ENCODE measurements around the gene NRN1.

NRN1 gene

DNA sequence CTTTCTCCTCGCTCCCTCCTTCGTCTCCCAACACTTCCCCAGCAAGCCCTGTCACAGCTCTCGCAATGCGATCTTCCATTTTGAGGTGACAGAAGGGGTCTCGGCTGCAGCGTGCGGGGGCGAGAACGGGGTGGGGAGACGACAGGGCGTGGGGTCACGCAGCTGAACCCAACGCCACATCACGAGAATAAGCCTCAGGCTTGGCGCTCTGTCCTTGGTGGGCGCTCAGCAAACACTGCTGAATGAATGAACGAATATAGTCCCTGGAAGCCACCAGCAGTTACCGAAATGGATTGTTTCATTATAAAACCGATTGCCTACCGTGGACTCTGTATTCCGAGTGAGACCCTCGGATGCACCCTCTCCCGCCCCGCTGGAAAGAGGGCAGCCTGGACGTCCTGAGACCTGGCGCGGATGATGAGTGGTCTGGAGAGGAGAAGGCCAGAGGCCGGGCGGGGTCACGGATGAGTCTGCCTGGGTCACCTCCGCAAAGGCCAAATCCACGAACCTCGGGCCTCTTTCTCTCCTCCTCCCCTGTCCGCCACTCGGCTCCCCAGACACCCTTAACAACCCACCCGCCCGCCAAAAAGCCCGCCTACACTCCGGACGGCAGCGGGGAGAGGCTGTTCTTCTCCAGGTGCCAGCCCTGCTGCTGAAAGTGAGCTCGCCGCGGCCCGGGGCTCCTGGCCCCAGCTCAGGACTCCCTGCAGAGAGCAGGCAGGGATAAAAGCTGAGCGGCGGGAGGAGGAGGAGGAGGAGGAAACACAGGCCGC, 3.7 kb downstream of the NRN1 start:
- intact Hi-C loops (cut with DNase I), result loop anchor here (5.0 kb wide), 1 partner anchor 544 kb away; no protein-coding TSS in a partner anchor
- peak in 5 of 10 donors; percentile 42 to 91 (median 66) for DNase-seq

- intact Hi-C loops (cut with DNase I), result loop anchor here (5.0 kb wide), 1 partner anchor 545 kb away; no protein-coding TSS in a partner anchor
- peak in 4 of 10 donors; percentile 18 to 82 (median 72) for DNase-seq
These were observed 4.5 kb downstream of the NRN1 start for GRCh38 chr6:6002005-6002847.

- no peak for DNase-seq
- intact Hi-C loops (cut with DNase I), result loop anchor here (5.0 kb wide), 1 partner anchor 546 kb away; no protein-coding TSS in a partner anchor
These were observed 5.3 kb downstream of the NRN1 start for GRCh38 chr6:6001443-6001842.

- intact Hi-C loops (cut with DNase I), result loop anchor here (5.0 kb wide), 1 partner anchor 547 kb away; no protein-coding TSS in a partner anchor
- peak in 3 of 10 donors; percentile 3 to 78 (median 72) for DNase-seq
These were observed 6.8 kb downstream of the NRN1 start for GRCh38 chr6:5999688-6000608.

DNA sequence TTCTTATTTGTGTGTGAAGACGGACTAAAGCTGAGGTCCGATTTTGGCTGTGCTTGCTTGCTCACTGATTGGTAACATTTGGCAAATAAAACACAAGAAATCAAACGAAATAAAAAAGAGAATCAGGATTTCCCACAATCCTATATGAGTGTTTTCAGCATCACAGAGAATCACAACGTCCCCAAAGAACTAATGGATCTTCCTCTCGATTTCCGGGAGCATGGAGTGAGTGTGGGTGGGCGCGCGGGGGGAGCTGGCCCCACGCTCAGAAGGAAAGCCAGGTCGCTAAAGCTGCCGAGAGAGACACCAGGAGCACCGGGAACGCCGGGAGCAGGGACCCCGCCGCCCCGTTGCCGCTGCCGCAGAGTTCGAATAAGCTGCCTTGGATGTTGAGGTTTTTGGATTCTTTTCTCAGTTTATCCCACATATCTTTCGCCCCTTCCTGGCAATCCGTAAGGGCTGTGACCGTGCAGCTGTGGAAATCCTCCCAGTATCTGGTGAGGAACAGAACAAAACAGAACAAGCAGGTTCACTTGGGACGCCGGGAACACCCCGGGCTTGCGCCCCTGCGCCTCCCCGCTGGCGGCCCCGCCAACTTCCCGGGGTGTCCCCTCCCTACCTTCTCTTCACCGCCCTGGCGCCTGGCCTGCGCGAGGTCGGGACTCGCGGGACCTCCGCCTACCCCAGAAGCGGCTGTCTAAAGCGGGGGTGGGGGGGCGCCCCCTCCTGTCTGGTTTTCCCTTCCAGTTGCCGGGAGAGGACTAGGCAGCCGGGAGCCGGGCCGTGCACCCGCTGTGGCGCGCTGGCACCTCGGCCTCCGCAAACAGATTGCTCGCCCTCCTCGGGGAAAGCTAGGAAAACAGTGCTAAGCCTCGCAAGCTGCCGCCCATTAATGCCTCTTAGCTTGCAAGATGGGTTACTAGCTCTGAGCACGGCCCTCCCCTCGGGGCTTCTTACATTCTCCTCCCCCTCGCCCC, 7.7 kb downstream of the NRN1 start:
- intact Hi-C loops (cut with DNase I), result no loop called here
- DNase-seq, result peak in 6 of 10 donors; percentile 24 to 90 (median 67)

DNA sequence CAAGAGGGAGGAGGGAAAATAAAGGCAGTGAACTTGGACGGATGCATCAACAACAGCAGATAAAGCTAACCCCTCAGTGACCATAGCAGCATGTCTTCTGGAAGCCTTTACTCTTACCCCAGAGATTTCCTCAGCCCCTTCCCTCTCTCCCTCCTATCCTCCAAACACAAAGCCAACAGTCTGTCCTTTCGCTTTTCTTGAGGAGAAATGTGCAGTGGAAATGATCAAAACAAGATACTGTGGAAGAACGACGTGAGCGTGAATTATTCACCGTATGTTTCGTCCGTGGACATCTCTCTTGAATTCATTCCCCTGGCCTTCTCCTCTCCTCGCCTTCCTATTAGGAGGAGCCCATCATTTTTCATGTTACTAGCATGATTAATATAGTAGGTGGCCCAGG, 8.5 kb downstream of the NRN1 start:
- no peak for DNase-seq
- intact Hi-C loops (cut with DNase I), result no loop called here

DNA sequence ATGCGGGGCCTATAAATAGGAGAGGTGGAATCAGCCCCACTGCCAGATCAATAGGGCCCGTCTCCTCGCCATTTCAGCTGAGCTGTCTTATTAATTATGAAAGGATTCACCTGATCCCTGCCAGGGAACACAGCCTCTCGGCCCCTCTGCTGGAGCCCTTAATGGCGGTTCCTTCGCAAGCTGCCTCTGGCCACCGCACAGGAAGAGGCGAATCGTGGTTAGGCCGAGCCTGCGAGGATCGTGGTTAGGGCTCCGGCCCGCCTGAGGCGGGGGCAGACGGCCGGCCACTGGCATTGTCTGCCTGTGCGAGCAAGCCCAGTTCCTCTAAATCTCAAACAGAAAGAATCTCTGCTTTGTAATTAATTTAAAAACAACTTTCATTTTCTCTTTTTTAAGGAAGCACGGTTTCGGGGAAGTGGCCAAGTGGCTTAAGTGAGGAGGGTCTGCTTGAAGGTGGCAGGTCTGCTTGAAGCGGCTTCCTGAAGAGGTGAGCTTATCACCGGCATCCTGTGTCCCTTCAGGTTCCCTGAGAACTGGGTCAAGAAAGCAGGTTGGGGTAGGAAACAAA, 9.2 kb downstream of the NRN1 start:
- intact Hi-C loops (cut with DNase I), result no loop called here
- peak in 4 of 10 donors; percentile 4 to 84 (median 70) for DNase-seq

- peak in 4 of 10 donors; percentile 38 to 92 (median 66) for DNase-seq
- intact Hi-C loops (cut with DNase I), result no loop called here
These were observed 9.9 kb downstream of the NRN1 start for GRCh38 chr6:5996714-5997419.

DNA sequence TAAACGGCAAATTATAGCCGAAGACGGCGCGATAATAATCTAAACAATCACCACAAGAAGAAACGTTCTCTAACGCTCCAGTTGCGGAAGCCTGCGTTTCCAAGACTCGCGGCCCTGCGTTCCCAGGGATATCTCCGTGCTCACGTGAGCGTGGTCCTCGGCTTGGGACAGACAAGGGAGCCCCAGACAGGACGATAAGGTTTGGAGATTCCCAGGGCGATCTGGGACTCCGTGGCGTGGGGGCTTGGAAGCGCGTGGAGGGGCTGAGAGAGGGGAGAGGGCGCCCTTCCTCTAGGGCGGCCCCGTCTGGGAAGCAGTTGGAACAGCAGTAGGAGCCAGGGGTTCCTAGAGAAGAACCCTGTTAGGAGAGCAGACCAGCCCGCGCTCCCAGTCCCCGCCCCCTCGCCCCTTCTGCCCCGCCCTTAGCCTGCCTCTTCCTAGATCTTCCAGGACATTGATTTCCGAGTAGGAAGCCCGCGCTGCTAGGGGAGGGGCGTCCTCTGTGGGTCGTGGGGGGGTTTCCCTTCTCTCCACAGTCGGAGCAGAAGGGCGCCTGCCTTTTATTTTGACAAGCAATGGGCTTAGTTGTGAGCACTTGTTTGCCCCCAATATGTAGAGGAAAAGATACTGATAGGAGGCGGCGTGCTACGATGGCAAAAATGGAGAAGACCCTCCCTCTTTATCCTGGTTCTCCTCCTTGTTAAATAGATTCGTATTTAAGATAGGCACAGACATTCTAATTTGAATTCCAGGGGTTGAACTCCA, 10.6 kb downstream of the NRN1 start:
- DNase-seq, result peak in 6 of 10 donors; percentile 29 to 91 (median 72)
- intact Hi-C loops (cut with DNase I), result no loop called here

GRCh38 chr6:5995658-5995948, 11.1 kb downstream of the NRN1 start:
- no peak for DNase-seq
- intact Hi-C loops (cut with DNase I), result no loop called here

GRCh38 chr6:5994999-5995657, 11.6 kb downstream of the NRN1 start:
- DNase-seq, result peak in 1 of 10 donors; percentile 70
- intact Hi-C loops (cut with DNase I), result no loop called here

DNA sequence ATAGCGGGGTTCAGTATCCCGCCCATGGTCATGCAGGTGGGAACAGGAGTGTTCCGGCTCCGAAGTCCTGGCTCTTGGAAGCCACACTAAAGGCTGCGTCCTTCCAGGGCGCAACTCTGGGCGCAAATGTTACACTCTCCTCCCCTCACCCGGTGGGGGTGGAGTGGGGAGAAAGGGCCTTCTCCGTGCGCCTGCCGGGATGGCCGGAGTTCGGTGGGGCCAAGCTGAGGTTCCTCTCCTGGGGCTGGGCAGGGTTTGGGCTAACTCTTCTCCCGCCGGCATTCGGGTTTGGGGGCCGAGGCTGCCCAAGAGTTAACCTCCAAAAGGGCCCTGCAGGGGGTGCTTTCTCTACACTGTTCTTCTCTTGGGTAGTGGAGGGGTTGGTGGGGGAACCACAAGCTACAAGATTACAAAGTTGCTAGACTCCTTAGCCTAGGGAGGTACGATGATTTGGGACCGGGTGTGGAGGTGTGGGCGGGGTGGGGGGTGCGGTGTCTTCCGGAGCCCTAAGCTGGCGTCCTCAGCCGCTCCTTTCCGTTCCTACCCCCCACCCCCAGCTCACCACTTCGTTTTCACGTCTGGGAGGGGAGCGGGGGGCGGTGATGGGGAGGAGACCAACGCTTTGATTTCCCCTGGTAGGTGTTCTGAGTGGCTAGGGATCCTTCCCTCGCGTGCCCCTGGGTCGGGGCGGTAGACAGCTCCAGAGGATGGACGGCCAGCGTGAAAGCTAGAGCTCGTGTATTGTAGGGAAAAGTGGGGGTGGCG, 12.3 kb downstream of the NRN1 start:
- no peak for DNase-seq
- intact Hi-C loops (cut with DNase I), result no loop called here

- DNase-seq, result no peak
- intact Hi-C loops (cut with DNase I), result no loop called here
These were observed 14.0 kb downstream of the NRN1 start for GRCh38 chr6:5992551-5993225.

- no peak for DNase-seq
- intact Hi-C loops (cut with DNase I), result no loop called here
These were observed 15.9 kb downstream of the NRN1 start for GRCh38 chr6:5990786-5991185.

DNA sequence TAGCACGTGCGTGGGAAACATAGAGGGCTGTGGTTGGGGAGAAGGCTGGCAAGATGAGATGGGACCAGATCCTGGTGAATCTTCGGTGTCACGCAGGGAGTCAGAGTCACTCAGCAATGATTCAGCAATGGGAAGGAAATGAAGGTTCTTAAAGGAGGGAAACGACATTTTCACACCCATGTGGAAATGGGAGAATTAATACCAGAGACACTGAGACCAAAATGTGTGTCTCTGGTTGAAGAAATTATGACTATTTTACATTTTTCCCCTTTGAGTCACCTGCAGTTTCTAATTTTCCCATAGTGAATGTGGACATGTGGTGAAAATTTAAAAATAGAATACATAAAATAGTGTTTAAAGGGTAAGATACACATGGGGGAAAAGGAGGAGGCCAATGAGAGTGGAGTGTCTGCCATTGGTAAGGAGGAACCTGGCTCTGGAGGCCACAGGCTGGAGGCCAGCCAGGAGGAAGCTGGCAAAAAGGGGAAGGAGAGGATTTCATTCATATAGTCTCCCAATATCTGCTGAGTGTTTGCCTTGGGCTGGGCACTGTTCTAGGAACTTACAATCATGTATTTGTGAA, 17.5 kb downstream of the NRN1 start:
- peak in 1 of 10 donors; percentile 68 for DNase-seq
- intact Hi-C loops (cut with DNase I), result no loop called here
